H1 (cell line): Measurements from ENCODE around the gene NCK2. TPM values are rescaled to one million over a fixed set of nuclear protein-coding genes. Genes with fewer than 3 reads are reported as not detected.

Experiments used
- CTCF ChIA-PET: fragments of 300-600 bp; sonication (Branson Sonifier 250); formaldehyde crosslinking; loops from one replicate; lab custom pipeline; 2021; ENCODE audit not compliant: partially characterized antibody; lab: Charles Lee
- POLR2A ChIA-PET: fragments of 300-600 bp; sonication (Branson Sonifier 250); formaldehyde crosslinking; loops from one replicate; lab custom pipeline; 2021; ENCODE audit warnings: inconsistent platforms; ENCODE audit not compliant: partially characterized antibody; lab: Charles Lee
- DNase-seq, 2 experiments: peaks; one replicate each; pipeline versions ENCODE4 v3.0.0 to v3.0.0-alpha.2; 2010 to 2022; ENCODE audit warnings: low spot score in 2 of 2, low read depth in 1 of 2, mixed read lengths in 1 of 2
- FAIRE-seq: peaks from 2 replicates; lab custom pipeline; 2011; peaks lifted over from hg19 to GRCh38; lab: Jason Lieb, UNC
- H2AFZ ChIP-seq: 2 replicates; pipeline ENCODE4 v1.8.1; 2012; ENCODE audit warnings: low read length, inconsistent platforms
- H2AK5ac ChIP-seq: 2 replicates; pipeline ENCODE4 v1.6.1; 2013; ENCODE audit warnings: low read depth, low read length
- H2BK120ac ChIP-seq: replicated peaks from 2 replicates; pipeline ENCODE3; 2013; ENCODE audit warnings: low read depth, low read length, inconsistent platforms
- H2BK12ac ChIP-seq: 2 replicates; pipeline ENCODE4 v1.6.1; 2013; ENCODE audit warnings: low read depth, low read length
- H2BK15ac ChIP-seq: 2 replicates; pipeline ENCODE4 v1.6.1; 2013; ENCODE audit warnings: low read length
- H2BK20ac ChIP-seq: 2 replicates; pipeline ENCODE4 v1.6.1; 2013; ENCODE audit warnings: low read length
- H2BK5ac ChIP-seq: 2 replicates; pipeline ENCODE4 v1.6.1; 2013; ENCODE audit warnings: low read depth, low read length
- H3K14ac ChIP-seq: 2 replicates; pipeline ENCODE4 v1.6.1; 2013; ENCODE audit warnings: inconsistent platforms; ENCODE audit not compliant: insufficient read length
- H3K18ac ChIP-seq: 2 replicates; pipeline ENCODE4 v1.6.1; 2013; ENCODE audit warnings: low read length; ENCODE audit errors: extremely low read depth
- H3K23ac ChIP-seq: 2 replicates; pipeline ENCODE4 v1.6.1; 2013; ENCODE audit warnings: inconsistent platforms; ENCODE audit not compliant: insufficient read length
- H3K23me2 ChIP-seq: 2 replicates; pipeline ENCODE4 v1.6.1; 2013; ENCODE audit warnings: low read depth, low read length
- H3K27ac ChIP-seq: 2 replicates; pipeline ENCODE4 v1.6.1; 2011; ENCODE audit warnings: low read depth, low read length, inconsistent platforms
- H3K27me3 ChIP-seq, 4 experiments: replicated peaks in 1 of 4; 1 replicate in 1 of 4; 2 replicates in 3 of 4; pipeline versions ENCODE4 v1.6.1 to v1.8.1; 2011 to 2013; ENCODE audit warnings: low read length in 3 of 4, mild to moderate bottlenecking in 3 of 4, inconsistent platforms in 2 of 4, mixed read lengths in 2 of 4, moderate library complexity in 1 of 4; ENCODE audit not compliant: control insufficient read depth in 3 of 4, insufficient read depth in 3 of 4; ENCODE audit errors: extremely low read depth in 1 of 4
- H3K36me3 ChIP-seq, 4 experiments: 2 replicates each; pipeline versions ENCODE4 v1.6.1 to v1.8.1; 2011 to 2013; ENCODE audit warnings: mild to moderate bottlenecking in 4 of 4, low read length in 3 of 4, moderate library complexity in 2 of 4, control low read depth in 1 of 4, inconsistent platforms in 1 of 4; ENCODE audit not compliant: insufficient read depth in 4 of 4, control insufficient read depth in 2 of 4
- H3K4ac ChIP-seq: replicated peaks from 2 replicates; pipeline ENCODE3; 2013; ENCODE audit warnings: low read length, low read depth, mixed read lengths, inconsistent platforms; ENCODE audit not compliant: insufficient read length
- H3K4me1 ChIP-seq, 4 experiments: replicated peaks in 1 of 4; 1 replicate in 1 of 4; 2 replicates in 3 of 4; pipeline versions ENCODE4 v1.6.1 to v1.8.1; 2011 to 2013; ENCODE audit warnings: low read length in 3 of 4, inconsistent platforms in 2 of 4, mixed read lengths in 1 of 4; ENCODE audit not compliant: insufficient read depth in 4 of 4, control insufficient read depth in 3 of 4
- H3K4me2 ChIP-seq, 2 experiments: 2 replicates each; pipeline versions ENCODE4 v1.6.1 to v1.8.1; 2011 to 2013; ENCODE audit warnings: low read depth in 2 of 2, low read length in 2 of 2, control low read depth in 1 of 2, inconsistent platforms in 1 of 2, mild to moderate bottlenecking in 1 of 2; ENCODE audit not compliant: insufficient read depth in 1 of 2
- H3K4me3 ChIP-seq, 4 experiments: fragments of 200-600, 300-600 bp in 1 of 4; sonication (generic), shearing (Covaris generic), sonication (Bioruptor Twin) in 1 of 4; 2 replicates each; pipeline versions ENCODE4 v1.5.1 to v1.8.1; 2011 to 2016; ENCODE audit warnings: low read length in 4 of 4, low read depth in 3 of 4, control low read depth in 2 of 4, inconsistent platforms in 2 of 4, mild to moderate bottlenecking in 2 of 4, mixed read lengths in 1 of 4, moderate library complexity in 1 of 4; ENCODE audit not compliant: insufficient read depth in 2 of 4; ENCODE audit errors: extremely low read depth in 1 of 4
- H3K56ac ChIP-seq: replicated peaks from 2 replicates; pipeline ENCODE3; 2013; ENCODE audit warnings: low read depth, mild to moderate bottlenecking, mixed read lengths, low read length, inconsistent platforms; ENCODE audit not compliant: insufficient read length
- H3K79me1 ChIP-seq: 2 replicates; pipeline ENCODE4 v1.6.1; 2013; ENCODE audit warnings: low read depth, low read length, control low read depth
- H3K79me2 ChIP-seq, 2 experiments: 2 replicates each; pipeline versions ENCODE4 v1.6.1 to v1.8.1; 2012 to 2013; ENCODE audit warnings: low read length in 2 of 2, mild to moderate bottlenecking in 2 of 2, inconsistent platforms in 1 of 2; ENCODE audit not compliant: insufficient read depth in 2 of 2, control insufficient read depth in 1 of 2
- H3K9ac ChIP-seq, 4 experiments: replicated peaks in 1 of 4; 1 replicate in 1 of 4; 2 replicates in 3 of 4; pipeline versions ENCODE4 v1.6.1 to v1.8.1; 2011 to 2013; ENCODE audit warnings: low read depth in 3 of 4, low read length in 3 of 4, control low read depth in 2 of 4, mild to moderate bottlenecking in 2 of 4, moderate library complexity in 2 of 4, inconsistent platforms in 1 of 4; ENCODE audit errors: extremely low read depth in 1 of 4
- H3K9me3 ChIP-seq, 2 experiments: 2 replicates each; pipeline versions ENCODE4 v1.6.1 to v1.8.1; 2012 to 2013; ENCODE audit warnings: mild to moderate bottlenecking in 2 of 2, moderate library complexity in 2 of 2, control low read depth in 1 of 2, inconsistent platforms in 1 of 2, low read depth in 1 of 2, low read length in 1 of 2, mixed read lengths in 1 of 2; ENCODE audit not compliant: insufficient read depth in 2 of 2
- H4K20me1 ChIP-seq, 2 experiments: replicated peaks in 1 of 2; 2 replicates each; pipeline versions ENCODE3 to v1.8.1; 2011 to 2013; ENCODE audit warnings: inconsistent platforms in 2 of 2, low read length in 2 of 2, mild to moderate bottlenecking in 1 of 2; ENCODE audit not compliant: insufficient read depth in 2 of 2, control insufficient read depth in 1 of 2
- H4K5ac ChIP-seq: 2 replicates; pipeline ENCODE4 v1.6.1; 2013; ENCODE audit warnings: low read length, low read depth, mixed read lengths, inconsistent platforms; ENCODE audit not compliant: insufficient read length
- H4K8ac ChIP-seq: 2 replicates; pipeline ENCODE4 v1.8.0; 2013; ENCODE audit warnings: mild to moderate bottlenecking, moderate library complexity, low read length, inconsistent platforms; ENCODE audit not compliant: insufficient read depth; ENCODE audit errors: extremely low read depth
- H4K91ac ChIP-seq: replicated peaks from 2 replicates; pipeline ENCODE3; 2013; ENCODE audit warnings: low read length, mixed read lengths, inconsistent platforms; ENCODE audit not compliant: insufficient read length
- BACH1 ChIP-seq: IDR thresholded peaks from 2 replicates; pipeline ENCODE4 v1.6.1; 2012; ENCODE audit warnings: low read length, improper control_type of control experiment
- BRCA1 ChIP-seq: IDR thresholded peaks from 2 replicates; pipeline ENCODE4 v1.6.1; 2012; ENCODE audit warnings: low read depth, low read length, improper control_type of control experiment
- MAX ChIP-seq: IDR thresholded peaks from 2 replicates; pipeline ENCODE4 v1.6.1; 2012; ENCODE audit warnings: inconsistent platforms
- NANOG ChIP-seq: IDR thresholded peaks from 2 replicates; pipeline ENCODE4 v1.6.1; 2011; ENCODE audit warnings: low read length, low read depth, mild to moderate bottlenecking, inconsistent platforms; ENCODE audit not compliant: insufficient read depth, poor library complexity, severe bottlenecking
- RFX5 ChIP-seq: IDR thresholded peaks from 2 replicates; pipeline ENCODE4 v1.6.1; 2011; ENCODE audit warnings: low read depth, low read length, improper control_type of control experiment, borderline replicate concordance
- SP2 ChIP-seq: IDR thresholded peaks from 2 replicates; pipeline ENCODE4 v1.6.1; 2012; ENCODE audit warnings: mild to moderate bottlenecking, low read length, inconsistent platforms
- TBP ChIP-seq: IDR thresholded peaks from 2 replicates; pipeline ENCODE4 v1.6.1; 2011; ENCODE audit warnings: low read depth, low read length, improper control_type of control experiment
- TCF12 ChIP-seq: IDR thresholded peaks from 2 replicates; pipeline ENCODE4 v1.6.1; 2011; ENCODE audit warnings: low read depth, mild to moderate bottlenecking, low read length
- WGBS, 2 experiments: shearing (Covaris generic) in 1 of 2; methylation state at CpG; one replicate each; pipeline versions ENCODE4 v1.1.6 to v1.1.7; 2013 to 2015; ENCODE audit warnings: low lambda C conversion rate in 2 of 2, mixed read lengths in 2 of 2, inconsistent platforms in 1 of 2, low coverage in 1 of 2, missing lambda C conversion rate in 1 of 2; ENCODE audit not compliant: insufficient replicate concordance in 2 of 2, insufficient coverage in 1 of 2, insufficient read length in 1 of 2; ENCODE audit errors: extremely low coverage in 1 of 2, missing lambda C conversion rate in 1 of 2; 5-methylcytosine and 5-hydroxymethylcytosine counted together
- polyA plus RNA-seq, 7 experiments: library from polyadenylated mRNA; depleted of rRNA in 3 of 7; stranded (reverse) in 5 of 7; unstranded in 2 of 7; fragments of >200 nt in 5 of 7; fragments of 200-250 nt in 2 of 7; gene quantifications; 1 replicate in 5 of 7; 2 replicates in 1 of 7; 4 replicates in 1 of 7; pipeline versions ENCODE4 v1.2.1 to v1.2.3, GENCODE V29; 2011 to 2013; ENCODE audit warnings: missing spikeins in 2 of 7, mixed read lengths in 2 of 7
- total RNA-seq: library from RNA; stranded (reverse); fragmentation: NEBNext Ultra II Directional; extraction: Animal tissue kit (Norgen Biotek cat#: 25700); gene quantifications from 2 replicates; pipeline ENCODE4 v1.2.1, GENCODE V29; 2021

NCK2 gene
- total and polyA plus RNA-seq, 2 of the 8 experiments (the other 6 are each of a cell fraction or from before 2014, with no cell fraction given): 30.3 to 65.7 TPM

- Histone ChIP-seq H2BK5ac (no peak overlapping the region), H3K4me1 (peaks cover 4 to 27% (median 10%) of the 10 kb centered on the region in 4 experiments), H3K4me2 (no peak overlapping the region), H4K8ac (no peak overlapping the region), H3K14ac (no peak overlapping the region), H3K56ac (no peak overlapping the region), H2BK20ac (no peak overlapping the region), H3K18ac (no peak overlapping the region), H2BK15ac (no peak overlapping the region), H3K4ac (no peak overlapping the region), H3K36me3 (no peaks in the 10 kb centered on the region), H3K79me2 (peaks cover 8 to 94% of the 10 kb centered on the region in 2 experiments), H4K5ac (no peak overlapping the region), H3K79me1 (peaks cover 41% of the 10 kb centered on the region), H3K4me3 (no peak overlapping the region), H2BK120ac (no peak overlapping the region), H4K91ac (no peak overlapping the region), H3K9me3 (no peaks in the 10 kb centered on the region), H3K27me3 (no peaks in the 10 kb centered on the region), H2BK12ac (no peak overlapping the region), H2AFZ (no peak overlapping the region), H3K23ac (no peak overlapping the region), H4K20me1 (peaks cover 11 to 39% of the 10 kb centered on the region in 2 experiments), H3K27ac (no peak overlapping the region)
- FAIRE-seq (no peak), DNase-seq (no peak)
- ChIA-PET CTCF (interaction anchor here (0.6 to 3.1 kb wide), 3 partner anchors 13 to 89 kb away, joined by 3 to 12 read pairs (median 5); no protein-coding TSS in a partner anchor), POLR2A (interaction anchor here (0.8 kb wide), 1 partner anchor 31 kb away, joined by 3 read pairs; no protein-coding TSS in a partner anchor)
- 89% methylated on average over 13 of the region's 13 CpGs; no CpG with 5 or more reads in 1 of the 2 experiments for WGBS, 2 experiments
- TF ChIP-seq SP2 (no peak), MAX (no peak), TCF12 (no peak), NANOG (no peak), TBP (no peak), RFX5 (no peak), BRCA1 (no peak), BACH1 (no peak)
- TF ChIP-seq, all 59 proteins: peak for 0
- Histone ChIP-seq H3K9ac (no peak overlapping the region), H3K23me2 (no peaks in the 10 kb centered on the region; the same call in 1 of the 2 replicates), H2AK5ac (no peak overlapping the region)
Measured at GRCh38 chr2:105777031-105777482, 32.3 kb downstream of the NCK2 start.
